Stimulated activated CD8-positive, alpha-beta memory T cell treated with anti-CD3 and anti-CD28 coated beads, Interleukin-7, amount 100 ng/mL, for 4 hours (primary cell): Measurements from ENCODE around the gene FANCF.
"Not testable (repeated sequence)": the region's sequence is repeated elsewhere in the genome, so short reads cannot be mapped to it uniquely, and the experiment has no call there.

Source experiments
- DNase-seq, 2 donors: peaks; one replicate each; pipeline ENCODE4 v3.0.0-alpha.2; 2020; ENCODE audit warnings: low read depth in 2 of 2

Gene FANCF

GRCh38 chr11:22625448-22626287 lies at the start of gene FANCF:
Gene FANCF (minus strand): TSS chr11:22625823. CDS start chr11:22625810, 13 bp downstream.
- DNase-seq = peak; percentile 84 to 96

- no peak for DNase-seq
Observed at GRCh38 chr11:22674470-22675439, 49.1 kb upstream of the FANCF start.

- DNase-seq = no peak
Observed at GRCh38 chr11:22671751-22672150, 46.1 kb upstream of the FANCF start.

- DNase-seq = no peak
Observed at GRCh38 chr11:22670830-22671229, 45.2 kb upstream of the FANCF start.

- DNase-seq = no peak
Observed at GRCh38 chr11:22669368-22669767, 43.7 kb upstream of the FANCF start.

GRCh38 chr11:22668005-22668796 lies 42.6 kb upstream of the FANCF start:
- DNase-seq = no peak

- no peak for DNase-seq
Observed at GRCh38 chr11:22666688-22667439, 41.2 kb upstream of the FANCF start.

GRCh38 chr11:22666325-22666687 lies 40.7 kb upstream of the FANCF start, which contains the start of gene GAS2:
Gene GAS2 (plus strand): TSS chr11:22666611. CDS start chr11:22674870, 8,259 bp downstream.
- DNase-seq = no peak

GRCh38 chr11:22659783-22660182 lies 34.2 kb upstream of the FANCF start:
- DNase-seq = no peak

GRCh38 chr11:22657101-22657694 lies 31.6 kb upstream of the FANCF start:
- no peak for DNase-seq

GRCh38 chr11:22656130-22656529 lies 30.5 kb upstream of the FANCF start:
- DNase-seq = no peak

GRCh38 chr11:22652346-22652745 lies 26.7 kb upstream of the FANCF start:
- DNase-seq = not testable (repeated sequence)

GRCh38 chr11:22641559-22641958 lies 15.9 kb upstream of the FANCF start:
- DNase-seq = no peak

GRCh38 chr11:22640862-22641261 lies 15.2 kb upstream of the FANCF start:
- DNase-seq = no peak

- DNase-seq = no peak
Observed at GRCh38 chr11:22635689-22636088, 10.1 kb upstream of the FANCF start.

GRCh38 chr11:22634897-22635629 lies 9.4 kb upstream of the FANCF start:
- DNase-seq = no peak

- no peak for DNase-seq
Observed at GRCh38 chr11:22633354-22633902, 7.8 kb upstream of the FANCF start.

GRCh38 chr11:22627421-22627820 lies 1.8 kb upstream of the FANCF start:
- DNase-seq = no peak

- no peak for DNase-seq
Observed at GRCh38 chr11:22626573-22627239, 1.1 kb upstream of the FANCF start.
